Breast epithelium (tissue), 4 donors: Measurements from ENCODE around the gene ABL2. TPM values are rescaled to one million over a fixed set of nuclear protein-coding genes. Genes with fewer than 3 reads are reported as not detected.

Experiments
- DNase-seq, 2 donors: peaks; one replicate each; pipeline ENCODE4 v3.0.0-alpha.2; 2019; ENCODE audit warnings: low spot score in 2 of 2
- H3K27ac ChIP-seq, 2 donors: fragments of 200-600 bp; sonication (generic) in 1 of 2; one replicate each; pipeline ENCODE4 v1.5.1; 2016 to 2019; ENCODE audit warnings: mild to moderate bottlenecking in 1 of 2
- H3K27me3 ChIP-seq, 2 donors: fragments of 200-600 bp; sonication (generic) in 1 of 2; one replicate each; pipeline versions ENCODE4 v1.5.1 to v1.6.0; 2017 to 2019; ENCODE audit warnings: control low read depth in 1 of 2, mild to moderate bottlenecking in 1 of 2
- H3K36me3 ChIP-seq: fragments of 200-600 bp; one replicate; pipeline ENCODE4 v1.5.1; 2019
- H3K4me1 ChIP-seq, 2 donors: fragments of 200-600 bp; sonication (generic); one replicate each; pipeline ENCODE4 v1.5.1; 2016 to 2019; ENCODE audit warnings: control low read depth in 1 of 2
- H3K4me3 ChIP-seq, 3 donors: fragments of 200-600 bp; sonication (generic); 1 replicate in 2 of 3; 2 replicates in 1 of 3; pipeline ENCODE4 v1.5.1; 2016 to 2019; ENCODE audit warnings: mild to moderate bottlenecking in 3 of 3, moderate library complexity in 2 of 3
- H3K9me3 ChIP-seq, 2 donors: fragments of 200-600 bp; sonication (generic) in 1 of 2; one replicate each; pipeline ENCODE4 v1.5.1; 2016 to 2019; ENCODE audit warnings: control low read depth in 1 of 2
- POLR2A ChIP-seq: fragments of 450-650 bp; IDR thresholded peaks from one replicate; pipeline ENCODE4 v1.6.1; 2016; ENCODE audit warnings: antibody characterized with exemption, mild to moderate bottlenecking, moderate library complexity
- POLR2AphosphoS5 ChIP-seq, 3 donors: sonication (generic); formaldehyde crosslinking; IDR thresholded peaks; one replicate each; pipeline ENCODE4 v1.6.1; 2017; ENCODE audit warnings: antibody characterized with exemption in 3 of 3
- intact Hi-C: fragments of 100-400 bp; cut with DNase I; formaldehyde crosslinking; loops from one replicate; pipeline ENCODE4 v1.15.1; 2023; ENCODE audit warnings: low total_unique reads
- total RNA-seq, 3 donors: library from RNA; depleted of rRNA; stranded (reverse); fragments of >200 nt; gene quantifications; one replicate each; pipeline ENCODE4 v1.1.0, GENCODE V29; 2016
- TF ChIP-seq, protein P1 (sequence below), 3 donors: fragments of 450-650 bp; IDR thresholded peaks; one replicate each; pipeline ENCODE4 v1.5.1; 2016 to 2017; ENCODE audit warnings: antibody characterized with exemption in 3 of 3, mild to moderate bottlenecking in 3 of 3, moderate library complexity in 3 of 3

ABL2 gene
- total RNA-seq, 3 donors from 2014 or later = 23.9 to 27.4 (median 24.3) TPM

GRCh38 chr1:179151908-179152682, 77.4 kb downstream of the ABL2 start:
- Histone ChIP-seq H3K27ac (no peak overlapping the region), H3K4me3 (no peak overlapping the region), H3K9me3 (peaks cover 0 to 6% of the 10 kb centered on the region in 2 donors), H3K4me1 (no peaks in the 10 kb centered on the region), H3K36me3 (no peaks in the 10 kb centered on the region), H3K27me3 (no peaks in the 10 kb centered on the region)
- intact Hi-C loops = no loop called here
- TF ChIP-seq POLR2A (no peak), POLR2AphosphoS5 (IDR thresholded peaks at IDR 0.05) (no peak)
- TF ChIP-seq, protein P1, sequence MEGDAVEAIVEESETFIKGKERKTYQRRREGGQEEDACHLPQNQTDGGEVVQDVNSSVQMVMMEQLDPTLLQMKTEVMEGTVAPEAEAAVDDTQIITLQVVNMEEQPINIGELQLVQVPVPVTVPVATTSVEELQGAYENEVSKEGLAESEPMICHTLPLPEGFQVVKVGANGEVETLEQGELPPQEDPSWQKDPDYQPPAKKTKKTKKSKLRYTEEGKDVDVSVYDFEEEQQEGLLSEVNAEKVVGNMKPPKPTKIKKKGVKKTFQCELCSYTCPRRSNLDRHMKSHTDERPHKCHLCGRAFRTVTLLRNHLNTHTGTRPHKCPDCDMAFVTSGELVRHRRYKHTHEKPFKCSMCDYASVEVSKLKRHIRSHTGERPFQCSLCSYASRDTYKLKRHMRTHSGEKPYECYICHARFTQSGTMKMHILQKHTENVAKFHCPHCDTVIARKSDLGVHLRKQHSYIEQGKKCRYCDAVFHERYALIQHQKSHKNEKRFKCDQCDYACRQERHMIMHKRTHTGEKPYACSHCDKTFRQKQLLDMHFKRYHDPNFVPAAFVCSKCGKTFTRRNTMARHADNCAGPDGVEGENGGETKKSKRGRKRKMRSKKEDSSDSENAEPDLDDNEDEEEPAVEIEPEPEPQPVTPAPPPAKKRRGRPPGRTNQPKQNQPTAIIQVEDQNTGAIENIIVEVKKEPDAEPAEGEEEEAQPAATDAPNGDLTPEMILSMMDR (IDR thresholded peaks at IDR 0.05) = no peak
- DNase-seq = no peak

DNA sequence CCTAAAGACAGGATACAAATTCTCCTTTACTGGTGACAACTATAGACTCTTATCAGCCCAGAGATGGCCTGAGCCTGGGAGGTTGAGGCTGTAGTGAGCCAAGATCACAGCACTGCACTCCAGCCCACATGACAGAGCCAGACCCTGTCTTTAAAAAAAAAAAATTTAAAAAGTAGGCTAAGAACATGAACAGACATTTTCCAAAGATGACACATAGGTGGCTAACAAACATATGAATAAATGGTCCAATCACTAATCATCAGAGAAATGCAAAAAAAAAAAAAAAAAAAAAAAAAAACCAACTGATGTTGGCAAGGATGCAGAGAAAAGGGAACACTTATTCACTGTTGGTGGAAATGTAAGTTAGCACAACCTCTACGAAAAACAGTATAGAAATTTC, 82.6 kb downstream of the ABL2 start:
- peaks cover 0 to 6% of the 10 kb centered on the region in 2 donors for H3K9me3 ChIP-seq
- no peak overlapping the region for H3K4me3 ChIP-seq
- no peak for DNase-seq
- no peak overlapping the region for H3K27ac ChIP-seq
- no peaks in the 10 kb centered on the region for H3K27me3 ChIP-seq
- TF ChIP-seq, protein P1 (IDR thresholded peaks at IDR 0.05) = no peak
- TF ChIP-seq POLR2AphosphoS5 (IDR thresholded peaks at IDR 0.05) (no peak), POLR2A (no peak)
- peaks cover 0 to 5% of the 10 kb centered on the region in 2 donors for H3K4me1 ChIP-seq
- H3K36me3 ChIP-seq = no peaks in the 10 kb centered on the region
- intact Hi-C loops = no loop called here

- no peak for TF ChIP-seq POLR2A
- no peak for TF ChIP-seq POLR2AphosphoS5 (IDR thresholded peaks at IDR 0.05)
- TF ChIP-seq, protein P1 (IDR thresholded peaks at IDR 0.05) = no peak
- Histone ChIP-seq H3K9me3 (peaks cover 0 to 6% of the 10 kb centered on the region in 2 donors), H3K27me3 (no peaks in the 10 kb centered on the region), H3K27ac (no peak overlapping the region), H3K36me3 (no peaks in the 10 kb centered on the region), H3K4me3 (no peak overlapping the region), H3K4me1 (peaks cover 0 to 5% of the 10 kb centered on the region in 2 donors)
- intact Hi-C loops = no loop called here
- DNase-seq = no peak
These were observed 83.0 kb downstream of the ABL2 start for GRCh38 chr1:179146476-179146875.

DNA sequence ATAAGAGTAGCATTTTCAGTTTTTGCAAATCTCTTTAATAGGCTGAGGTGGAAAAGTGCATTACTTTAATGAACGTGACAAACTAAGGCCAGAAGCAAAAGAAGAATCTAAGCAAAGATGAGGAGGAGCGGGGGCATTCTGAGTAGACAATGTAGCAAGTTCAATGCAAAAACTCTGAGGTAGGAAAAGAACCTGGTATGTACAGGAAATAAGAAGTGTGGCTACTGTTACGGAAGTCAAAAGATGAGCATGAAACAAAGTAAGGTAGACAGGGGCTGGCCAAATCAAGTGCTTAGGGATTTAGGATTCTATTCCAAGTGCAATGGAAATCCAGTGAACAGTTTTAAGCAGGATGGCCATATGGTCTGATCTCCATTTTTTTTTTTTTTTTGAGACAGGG, 84.0 kb downstream of the ABL2 start:
- DNase-seq = no peak
- peaks cover 0 to 5% of the 10 kb centered on the region in 2 donors for H3K4me1 ChIP-seq
- no peak overlapping the region for H3K4me3 ChIP-seq
- peaks cover 0 to 6% of the 10 kb centered on the region in 2 donors for H3K9me3 ChIP-seq
- H3K27ac ChIP-seq = no peak overlapping the region
- no peaks in the 10 kb centered on the region for H3K27me3 ChIP-seq
- TF ChIP-seq POLR2AphosphoS5 (IDR thresholded peaks at IDR 0.05) (no peak), POLR2A (no peak)
- TF ChIP-seq, protein P1 (IDR thresholded peaks at IDR 0.05) = no peak
- intact Hi-C loops = no loop called here
- H3K36me3 ChIP-seq = no peaks in the 10 kb centered on the region

GRCh38 chr1:179144626-179145025, 84.9 kb downstream of the ABL2 start:
- H3K9me3 ChIP-seq = peaks cover 0 to 5% of the 10 kb centered on the region in 2 donors
- peaks cover 0 to 5% of the 10 kb centered on the region in 2 donors for H3K4me1 ChIP-seq
- DNase-seq = no peak
- H3K27me3 ChIP-seq = no peaks in the 10 kb centered on the region
- intact Hi-C loops = no loop called here
- H3K36me3 ChIP-seq = no peaks in the 10 kb centered on the region
- H3K4me3 ChIP-seq = no peak overlapping the region
- no peak overlapping the region for H3K27ac ChIP-seq
- TF ChIP-seq POLR2A = no peak
- TF ChIP-seq, protein P1 (IDR thresholded peaks at IDR 0.05) = no peak
- TF ChIP-seq POLR2AphosphoS5 (IDR thresholded peaks at IDR 0.05) = no peak
